Glutamatergic neuron (in vitro differentiated cells): ENCODE measurements around the gene MLH1. TPM values are rescaled to one million over a fixed set of nuclear protein-coding genes. Genes with fewer than 3 reads are reported as not detected.

Experiments used
- DNase-seq: peaks from one replicate; pipeline ENCODE4 v3.0.0; 2022
- H3K27ac Mint-ChIP-seq: one replicate; pipeline ENCODE4 v1.8.0; 2020; ENCODE audit warnings: mild to moderate bottlenecking, mixed read lengths, inconsistent platforms; ENCODE audit not compliant: unreplicated experiment
- H3K27me3 Mint-ChIP-seq: one replicate; pipeline ENCODE4 v1.8.0; 2020; ENCODE audit warnings: mild to moderate bottlenecking, moderate library complexity, mixed read lengths, inconsistent platforms; ENCODE audit not compliant: unreplicated experiment
- H3K36me3 Mint-ChIP-seq: one replicate; pipeline ENCODE4 v1.8.0; 2020; ENCODE audit warnings: mild to moderate bottlenecking, mixed read lengths, inconsistent platforms; ENCODE audit not compliant: unreplicated experiment
- H3K4me1 Mint-ChIP-seq: one replicate; pipeline ENCODE4 v1.8.0; 2020; ENCODE audit warnings: mild to moderate bottlenecking, low read depth, mixed read lengths, inconsistent platforms; ENCODE audit not compliant: unreplicated experiment
- H3K4me3 Mint-ChIP-seq: one replicate; pipeline ENCODE4 v1.8.0; 2020; ENCODE audit warnings: mild to moderate bottlenecking, mixed read lengths, inconsistent platforms; ENCODE audit not compliant: unreplicated experiment
- H3K9me3 Mint-ChIP-seq: one replicate; pipeline ENCODE4 v1.8.0; 2020; ENCODE audit warnings: mild to moderate bottlenecking, moderate library complexity, mixed read lengths, inconsistent platforms; ENCODE audit not compliant: unreplicated experiment
- total RNA-seq: library from RNA; stranded (reverse); fragmentation: NEBNext Ultra II Directional; extraction: Animal tissue kit (Norgen Biotek cat#: 25700); gene quantifications from one replicate; pipeline ENCODE4 v1.2.1, GENCODE V29; 2021; ENCODE audit not compliant: unreplicated experiment
- TF ChIP-seq, protein P1 (sequence below): fragments of 200-600 bp; sonication (generic); IDR thresholded peaks from one replicate; pipeline ENCODE4 v1.5.0; 2021; ENCODE audit not compliant: partially characterized antibody, unreplicated experiment

MLH1 gene
- total RNA-seq, 1 donor from 2014 or later, result 30.4 TPM

- Mint-ChIP-seq H3K27me3 (no peaks in the 10 kb centered on the region), H3K36me3 (no peaks in the 10 kb centered on the region), H3K9me3 (no peaks in the 10 kb centered on the region), H3K4me3 (no peak overlapping the region), H3K4me1 (no peaks in the 10 kb centered on the region), H3K27ac (no peak overlapping the region)
- DNase-seq, result no peak
- TF ChIP-seq, protein P1, sequence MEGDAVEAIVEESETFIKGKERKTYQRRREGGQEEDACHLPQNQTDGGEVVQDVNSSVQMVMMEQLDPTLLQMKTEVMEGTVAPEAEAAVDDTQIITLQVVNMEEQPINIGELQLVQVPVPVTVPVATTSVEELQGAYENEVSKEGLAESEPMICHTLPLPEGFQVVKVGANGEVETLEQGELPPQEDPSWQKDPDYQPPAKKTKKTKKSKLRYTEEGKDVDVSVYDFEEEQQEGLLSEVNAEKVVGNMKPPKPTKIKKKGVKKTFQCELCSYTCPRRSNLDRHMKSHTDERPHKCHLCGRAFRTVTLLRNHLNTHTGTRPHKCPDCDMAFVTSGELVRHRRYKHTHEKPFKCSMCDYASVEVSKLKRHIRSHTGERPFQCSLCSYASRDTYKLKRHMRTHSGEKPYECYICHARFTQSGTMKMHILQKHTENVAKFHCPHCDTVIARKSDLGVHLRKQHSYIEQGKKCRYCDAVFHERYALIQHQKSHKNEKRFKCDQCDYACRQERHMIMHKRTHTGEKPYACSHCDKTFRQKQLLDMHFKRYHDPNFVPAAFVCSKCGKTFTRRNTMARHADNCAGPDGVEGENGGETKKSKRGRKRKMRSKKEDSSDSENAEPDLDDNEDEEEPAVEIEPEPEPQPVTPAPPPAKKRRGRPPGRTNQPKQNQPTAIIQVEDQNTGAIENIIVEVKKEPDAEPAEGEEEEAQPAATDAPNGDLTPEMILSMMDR, result no peak
Measured at GRCh38 chr3:37016903-37017302, 23.6 kb downstream of the MLH1 start.

- no peaks in the 10 kb centered on the region for H3K27me3 Mint-ChIP-seq
- no peaks in the 10 kb centered on the region for H3K4me1 Mint-ChIP-seq
- no peak for DNase-seq
- TF ChIP-seq, protein P1, result no peak
- H3K9me3 Mint-ChIP-seq, result no peaks in the 10 kb centered on the region
- H3K27ac Mint-ChIP-seq, result no peak overlapping the region
- H3K4me3 Mint-ChIP-seq, result no peak overlapping the region
- no peaks in the 10 kb centered on the region for H3K36me3 Mint-ChIP-seq
Measured at GRCh38 chr3:37017683-37018082, 24.4 kb downstream of the MLH1 start.

GRCh38 chr3:37024092-37024491 lies 30.8 kb downstream of the MLH1 start:
- Mint-ChIP-seq H3K4me1 (no peaks in the 10 kb centered on the region), H3K27me3 (no peaks in the 10 kb centered on the region), H3K9me3 (no peaks in the 10 kb centered on the region), H3K36me3 (peaks cover 11% of the 10 kb centered on the region), H3K4me3 (no peak overlapping the region), H3K27ac (no peak overlapping the region)
- TF ChIP-seq, protein P1, result no peak
- DNase-seq, result no peak

- TF ChIP-seq, protein P1, result no peak
- H3K36me3 Mint-ChIP-seq, result peaks cover 11% of the 10 kb centered on the region
- H3K9me3 Mint-ChIP-seq, result no peaks in the 10 kb centered on the region
- DNase-seq, result no peak
- no peaks in the 10 kb centered on the region for H3K27me3 Mint-ChIP-seq
- no peak overlapping the region for H3K27ac Mint-ChIP-seq
- no peaks in the 10 kb centered on the region for H3K4me1 Mint-ChIP-seq
- H3K4me3 Mint-ChIP-seq, result no peak overlapping the region
Measured at GRCh38 chr3:37024820-37025405, 31.6 kb downstream of the MLH1 start.

- TF ChIP-seq, protein P1, result no peak
- Mint-ChIP-seq H3K36me3 (peaks cover 11% of the 10 kb centered on the region), H3K27ac (no peak overlapping the region), H3K4me3 (no peak overlapping the region), H3K9me3 (no peaks in the 10 kb centered on the region), H3K4me1 (no peaks in the 10 kb centered on the region), H3K27me3 (no peaks in the 10 kb centered on the region)
- DNase-seq, result no peak
Measured at GRCh38 chr3:37025561-37026335, 32.4 kb downstream of the MLH1 start.
